KMS-11 (cell line): ENCODE data around the gene SMARCD2.

Experiments used
- H2AFZ ChIP-seq: fragments of 200-600 bp; sonication (generic); 2 replicates; pipeline ENCODE4 v1.6.1; 2016; ENCODE audit warnings: antibody characterized with exemption, mixed run types, low read depth
- H3K27ac ChIP-seq: fragments of 200-600 bp; sonication (generic); 2 replicates; pipeline ENCODE4 v1.6.1; 2016; ENCODE audit warnings: mild to moderate bottlenecking, mixed run types
- H3K27me3 ChIP-seq: fragments of 200-600 bp; sonication (generic); 2 replicates; pipeline ENCODE4 v1.6.1; 2017; ENCODE audit warnings: mild to moderate bottlenecking, low read depth, mixed run types, moderate library complexity; ENCODE audit not compliant: insufficient read depth
- H3K36me3 ChIP-seq: fragments of 200-600 bp; sonication (generic); 2 replicates; pipeline ENCODE4 v1.6.1; 2017; ENCODE audit warnings: mild to moderate bottlenecking, mixed run types; ENCODE audit not compliant: insufficient read depth
- H3K4me1 ChIP-seq: fragments of 200-600 bp; sonication (generic); 2 replicates; pipeline ENCODE4 v1.6.1; 2016; ENCODE audit warnings: mild to moderate bottlenecking, low read depth, mixed run types; ENCODE audit not compliant: poor library complexity, severe bottlenecking
- H3K4me2 ChIP-seq: fragments of 200-600 bp; sonication (generic); 2 replicates; pipeline ENCODE4 v1.7.0; 2016; ENCODE audit warnings: mild to moderate bottlenecking, mixed run types
- H3K4me3 ChIP-seq: fragments of 200-600 bp; sonication (generic); IDR thresholded peaks from 2 replicates; pipeline ENCODE4 v1.6.1; 2017; ENCODE audit warnings: low read depth, low read length, mixed read lengths; ENCODE audit not compliant: insufficient read depth
- H3K79me2 ChIP-seq: fragments of 200-600 bp; sonication (generic); 2 replicates; pipeline ENCODE4 v1.6.1; 2016; ENCODE audit warnings: low read depth, mixed run types; ENCODE audit not compliant: insufficient read depth
- H3K9ac ChIP-seq: fragments of 200-600 bp; sonication (generic); 2 replicates; pipeline ENCODE4 v1.6.1; 2016; ENCODE audit warnings: mild to moderate bottlenecking, mixed run types
- H4K20me1 ChIP-seq: fragments of 200-600 bp; sonication (generic); 2 replicates; pipeline ENCODE4 v1.6.1; 2016; ENCODE audit warnings: mild to moderate bottlenecking, mixed run types; ENCODE audit not compliant: insufficient read depth
- CTCF ChIP-seq: fragments of 200-600 bp; sonication (generic); conservative IDR thresholded peaks from 2 replicates; pipeline ENCODE4 v1.6.1; 2017; ENCODE audit warnings: low read depth, mild to moderate bottlenecking, antibody characterized with exemption, low read length, moderate library complexity, mixed read lengths

The SMARCD2 gene

GRCh38 chr17:63840591-63841349 lies 1.7 kb downstream of the SMARCD2 start:
- Histone ChIP-seq H3K79me2 (peaks cover 59% of the 10 kb centered on the region), H3K4me2 (peak overlapping the region; percentile 90), H3K4me3 (no peak overlapping the region), H3K27ac (peak overlapping the region; percentile 60; the same call in 1 of the 2 replicates), H3K36me3 (no peaks in the 10 kb centered on the region; the same call in 1 of the 2 replicates), H2AFZ (no peak overlapping the region), H3K4me1 (peaks cover 38% of the 10 kb centered on the region), H4K20me1 (no peaks in the 10 kb centered on the region), H3K27me3 (no peaks in the 10 kb centered on the region), H3K9ac (peak overlapping the region; percentile 84; the same call in 1 of the 2 replicates)
- TF ChIP-seq CTCF: no peak

- Histone ChIP-seq H3K36me3 (peaks cover 2% of the 10 kb centered on the region; the same call in 1 of the 2 replicates), H3K9ac (no peak overlapping the region), H3K4me1 (peaks cover 29% of the 10 kb centered on the region), H4K20me1 (no peaks in the 10 kb centered on the region), H3K4me3 (no peak overlapping the region), H3K4me2 (no peak overlapping the region), H3K79me2 (peaks cover 59% of the 10 kb centered on the region), H3K27ac (no peak overlapping the region), H2AFZ (no peak overlapping the region), H3K27me3 (no peaks in the 10 kb centered on the region)
- no peak for TF ChIP-seq CTCF
Measured at GRCh38 chr17:63838631-63839171, 3.8 kb downstream of the SMARCD2 start.

GRCh38 chr17:63837962-63838600 lies 4.4 kb downstream of the SMARCD2 start:
- H3K4me1 ChIP-seq: peaks cover 26% of the 10 kb centered on the region
- H2AFZ ChIP-seq: no peak overlapping the region
- peaks cover 59% of the 10 kb centered on the region for H3K79me2 ChIP-seq
- H3K27me3 ChIP-seq: no peaks in the 10 kb centered on the region
- H3K27ac ChIP-seq: no peak overlapping the region
- H3K4me2 ChIP-seq: no peak overlapping the region
- no peak for TF ChIP-seq CTCF
- no peak overlapping the region for H3K9ac ChIP-seq
- no peaks in the 10 kb centered on the region for H4K20me1 ChIP-seq
- peaks cover 4% of the 10 kb centered on the region; the same call in 1 of the 2 replicates for H3K36me3 ChIP-seq
- H3K4me3 ChIP-seq: no peak overlapping the region

- H3K27ac ChIP-seq: no peak overlapping the region
- H3K4me2 ChIP-seq: no peak overlapping the region
- no peaks in the 10 kb centered on the region for H4K20me1 ChIP-seq
- no peak overlapping the region for H2AFZ ChIP-seq
- H3K27me3 ChIP-seq: no peaks in the 10 kb centered on the region
- peaks cover 9% of the 10 kb centered on the region; the same call in 1 of the 2 replicates for H3K36me3 ChIP-seq
- peaks cover 59% of the 10 kb centered on the region for H3K79me2 ChIP-seq
- H3K4me1 ChIP-seq: peaks cover 26% of the 10 kb centered on the region
- no peak for TF ChIP-seq CTCF
- no peak overlapping the region for H3K9ac ChIP-seq
- no peak overlapping the region for H3K4me3 ChIP-seq
Measured at GRCh38 chr17:63837480-63837879, 5.0 kb downstream of the SMARCD2 start.
